Skin epidermis (tissue), 12 donors: Measurements from ENCODE around the gene RALGAPA2.

Source experiments
- H3K27ac ChIP-seq, 21 experiments: fragments of 200-600 bp; sonication (generic) in 11 of 21; one replicate each; pipeline ENCODE4 v1.5.0; 2020; ENCODE audit warnings: mild to moderate bottlenecking in 3 of 21, inconsistent platforms in 2 of 21, moderate library complexity in 2 of 21
- H3K4me3 ChIP-seq, 7 experiments: fragments of 200-600 bp; sonication (generic) in 2 of 7; one replicate each; pipeline ENCODE4 v1.5.0; 2020; ENCODE audit warnings: inconsistent platforms in 2 of 7, mild to moderate bottlenecking in 2 of 7, moderate library complexity in 1 of 7

The RALGAPA2 gene

DNA sequence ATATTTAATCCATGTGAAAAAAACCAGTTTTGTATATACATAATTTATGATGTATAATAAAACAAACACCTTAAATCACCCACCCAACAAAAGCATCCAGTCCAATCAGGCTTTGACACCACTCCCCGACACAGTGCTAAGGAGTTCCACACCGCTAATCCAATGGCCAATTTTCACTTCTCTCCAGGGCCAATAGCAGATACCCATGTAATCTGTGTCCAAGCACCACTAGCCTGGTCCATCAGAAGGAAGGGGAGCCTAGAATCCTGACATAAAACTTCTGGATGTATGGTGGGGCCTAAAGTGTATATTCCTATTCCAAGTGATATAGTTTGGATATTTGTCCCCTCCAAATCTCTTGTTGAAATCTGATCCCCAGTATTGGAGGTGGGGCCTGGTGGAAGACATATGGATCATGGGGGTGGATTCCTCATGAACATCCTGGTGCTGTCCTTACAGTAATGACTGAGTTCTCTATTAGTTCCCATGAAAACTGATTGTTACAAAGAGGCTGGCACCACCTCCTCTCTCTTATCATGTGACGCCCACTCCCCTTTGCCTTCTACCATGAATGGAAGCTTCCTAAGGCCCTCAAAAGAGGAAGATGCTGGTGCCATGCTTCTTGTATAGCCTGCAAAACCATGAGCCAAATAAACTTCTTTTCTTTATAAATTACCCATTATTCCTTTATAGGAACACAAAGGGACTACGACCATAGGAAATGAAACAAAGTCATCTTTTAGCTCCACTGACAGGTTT lies 20.8 kb downstream of the RALGAPA2 start:
- no peak overlapping the region for H3K27ac ChIP-seq
- no peak overlapping the region for H3K4me3 ChIP-seq

DNA sequence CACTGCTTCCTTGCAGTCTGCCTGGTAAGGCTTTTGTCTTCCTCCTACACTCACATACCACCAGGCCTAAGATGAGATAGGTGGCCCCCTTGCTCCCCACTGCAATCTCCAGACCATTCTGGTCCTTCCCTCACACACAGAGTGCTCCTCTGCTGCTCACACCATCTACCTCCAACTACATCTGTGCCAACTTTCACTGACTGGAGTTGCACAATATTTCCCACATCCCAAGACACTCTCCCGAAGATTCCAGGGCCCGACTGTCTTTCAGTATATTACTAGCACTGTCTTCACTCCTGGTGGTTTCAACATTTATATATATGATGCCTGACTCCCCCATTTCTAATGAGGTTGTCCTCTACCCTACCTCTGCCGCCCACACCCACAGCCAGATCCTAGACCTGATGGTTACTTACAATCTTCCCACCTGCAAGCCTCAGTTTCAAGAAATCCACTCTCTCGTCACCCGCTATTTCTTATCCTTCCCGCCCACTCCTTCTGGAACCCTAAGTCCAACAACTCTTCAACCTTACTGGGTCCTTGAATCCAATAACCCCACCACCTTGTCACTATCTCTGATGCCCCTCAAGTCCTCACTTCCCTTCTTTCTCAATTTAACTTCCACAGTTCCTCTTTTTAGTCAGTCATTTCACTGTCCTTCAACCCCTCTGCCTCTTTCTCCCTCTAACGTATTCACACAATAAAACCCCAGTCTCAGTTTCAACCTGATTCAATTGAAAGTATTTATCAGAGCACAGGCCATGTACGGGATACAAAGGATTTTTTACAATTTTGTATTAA lies 21.6 kb downstream of the RALGAPA2 start:
- no peak overlapping the region for H3K27ac ChIP-seq
- H3K4me3 ChIP-seq, result no peak overlapping the region

DNA sequence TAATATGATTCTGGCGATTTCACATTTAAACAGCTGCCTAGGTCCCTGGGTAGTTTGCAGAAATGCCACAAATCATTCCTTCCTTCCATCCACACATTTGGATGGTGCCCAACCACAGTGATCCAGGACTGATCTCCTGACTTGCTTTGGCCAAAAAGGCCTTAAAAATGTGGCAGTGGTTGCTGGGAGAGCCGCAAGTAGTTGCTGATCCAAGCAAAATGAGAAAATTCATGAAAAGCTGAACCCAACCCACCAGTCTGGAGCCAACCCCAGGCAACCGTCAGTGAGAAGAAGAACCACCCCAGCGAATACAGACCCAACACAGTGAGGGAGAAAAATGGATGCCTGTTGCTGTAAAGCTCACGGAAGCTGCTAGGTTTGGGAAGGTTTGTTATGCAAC lies 25.1 kb downstream of the RALGAPA2 start:
- Histone ChIP-seq H3K27ac (no peak overlapping the region), H3K4me3 (no peak overlapping the region)

DNA sequence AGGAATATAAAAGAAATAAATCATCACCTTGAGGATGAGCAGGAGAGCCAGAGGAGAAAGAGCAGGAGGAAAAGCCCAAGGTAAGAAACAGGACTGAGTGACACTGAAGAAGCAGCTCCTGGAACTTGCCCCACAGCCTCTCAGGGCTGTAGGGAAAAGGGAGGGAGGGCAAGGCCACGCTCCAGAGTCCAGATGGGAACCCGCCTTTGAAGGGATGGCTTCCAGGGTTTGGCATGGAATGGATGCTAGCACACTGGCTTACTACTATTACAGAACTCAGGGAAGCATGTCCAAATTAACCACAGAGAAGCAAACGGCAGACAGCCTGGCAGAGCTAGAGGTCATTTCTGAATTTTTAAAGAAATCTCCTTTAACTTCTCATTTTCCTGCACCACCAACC lies 26.8 kb downstream of the RALGAPA2 start:
- H3K4me3 ChIP-seq, result no peak overlapping the region
- no peak overlapping the region for H3K27ac ChIP-seq

DNA sequence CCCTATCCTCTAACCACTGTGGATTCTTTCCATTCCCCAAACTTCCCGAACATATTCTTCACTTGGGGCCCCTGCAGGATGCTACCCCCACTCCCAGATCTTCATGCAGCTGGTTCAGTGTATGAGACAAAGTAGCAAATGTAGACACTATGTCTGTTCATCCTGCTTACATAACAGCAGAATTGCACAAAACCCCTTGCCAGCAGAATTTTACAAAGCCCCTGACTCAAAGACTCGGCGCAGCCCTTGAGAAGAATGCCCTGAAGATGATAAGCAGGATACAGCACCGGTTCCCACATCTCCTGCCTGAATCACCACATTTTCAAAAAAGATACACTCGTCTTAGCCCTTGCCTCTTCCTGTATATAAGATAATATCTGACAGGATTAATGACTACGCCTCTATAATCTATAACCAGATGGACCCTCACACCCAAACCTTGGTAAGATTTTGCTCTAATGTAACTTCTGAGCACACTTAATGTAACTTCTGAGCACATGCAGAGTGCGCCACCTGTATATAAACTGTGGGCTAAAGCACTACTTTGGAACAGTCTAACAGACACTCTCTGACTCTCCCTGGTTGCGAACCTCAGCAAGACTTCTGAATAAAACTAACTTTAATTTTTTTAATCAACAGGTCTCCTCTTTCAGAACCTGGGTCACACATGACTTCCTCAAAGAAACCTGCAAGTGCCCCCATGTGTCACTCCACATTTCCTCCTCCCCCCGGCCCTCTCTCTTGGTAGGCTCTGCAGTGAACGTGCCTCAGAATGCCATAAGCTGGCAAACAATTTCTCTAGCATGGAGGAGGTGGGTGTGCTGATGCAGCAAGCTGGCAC lies 28.7 kb downstream of the RALGAPA2 start:
- no peak overlapping the region for H3K4me3 ChIP-seq
- H3K27ac ChIP-seq, result no peak overlapping the region

DNA sequence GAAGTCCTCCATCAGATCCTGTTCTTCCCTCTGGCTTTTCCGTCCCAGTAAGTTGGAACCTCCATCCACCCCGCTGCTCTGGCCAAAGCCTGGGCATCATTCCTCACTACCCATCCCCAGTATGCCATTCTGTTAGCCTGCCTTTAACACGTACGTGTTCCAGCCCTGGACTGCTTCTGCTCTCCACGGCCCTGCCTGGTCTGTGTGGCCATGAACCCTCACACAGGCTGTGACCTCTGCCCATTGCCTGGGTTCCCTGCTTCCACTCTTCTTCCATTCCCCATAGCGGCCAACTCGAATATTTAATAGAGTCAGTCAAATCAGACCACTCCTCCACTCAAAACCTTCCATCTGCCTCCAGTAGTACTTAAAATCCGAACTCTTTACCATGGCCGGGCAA lies 29.4 kb downstream of the RALGAPA2 start:
- no peak overlapping the region for H3K27ac ChIP-seq
- no peak overlapping the region for H3K4me3 ChIP-seq

DNA sequence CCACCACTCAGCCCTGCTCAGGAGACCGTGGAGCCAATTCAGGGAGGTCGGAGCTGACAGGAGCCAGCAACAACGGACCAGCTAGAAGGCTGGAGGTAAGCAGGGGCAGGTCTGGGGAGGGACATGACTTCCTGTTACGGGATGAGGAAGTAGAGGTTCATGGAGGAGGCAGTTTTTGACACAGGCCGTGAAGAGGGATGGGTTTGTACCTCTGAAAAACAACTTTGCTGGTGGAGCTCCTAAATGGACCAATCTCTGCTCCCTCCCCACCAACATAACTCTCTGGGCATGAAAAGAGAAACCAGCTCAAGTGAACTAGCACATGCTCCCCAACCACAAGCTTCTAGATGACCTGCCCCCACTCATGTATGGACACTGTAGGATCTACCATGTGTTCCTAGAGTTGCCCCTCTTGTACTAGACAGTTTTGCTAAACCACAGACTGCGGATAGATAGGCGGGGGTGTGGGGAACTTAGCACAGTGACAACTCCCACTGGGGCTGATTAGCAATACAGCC lies 31.4 kb downstream of the RALGAPA2 start:
- Histone ChIP-seq H3K4me3 (no peak overlapping the region), H3K27ac (no peak overlapping the region)

DNA sequence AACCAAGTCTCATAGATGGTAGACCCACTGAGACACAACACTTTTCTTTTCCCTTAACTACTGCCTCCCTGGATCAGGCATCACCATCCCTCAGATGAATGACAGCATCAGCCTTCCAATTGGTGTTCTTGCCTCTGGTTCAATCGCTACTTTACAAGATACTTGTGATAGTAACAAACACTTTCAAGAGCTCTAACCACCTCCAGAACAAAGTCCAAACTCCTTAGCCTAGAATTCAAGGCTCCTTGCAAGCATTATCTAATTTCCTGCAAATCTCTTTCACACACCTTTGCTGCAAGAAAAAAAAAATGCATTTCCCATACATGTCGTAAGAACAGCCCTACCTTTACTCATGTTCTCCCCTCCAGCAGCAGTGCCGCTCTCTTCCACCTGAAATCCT lies 33.1 kb downstream of the RALGAPA2 start:
- Histone ChIP-seq H3K4me3 (no peak overlapping the region), H3K27ac (no peak overlapping the region)

DNA sequence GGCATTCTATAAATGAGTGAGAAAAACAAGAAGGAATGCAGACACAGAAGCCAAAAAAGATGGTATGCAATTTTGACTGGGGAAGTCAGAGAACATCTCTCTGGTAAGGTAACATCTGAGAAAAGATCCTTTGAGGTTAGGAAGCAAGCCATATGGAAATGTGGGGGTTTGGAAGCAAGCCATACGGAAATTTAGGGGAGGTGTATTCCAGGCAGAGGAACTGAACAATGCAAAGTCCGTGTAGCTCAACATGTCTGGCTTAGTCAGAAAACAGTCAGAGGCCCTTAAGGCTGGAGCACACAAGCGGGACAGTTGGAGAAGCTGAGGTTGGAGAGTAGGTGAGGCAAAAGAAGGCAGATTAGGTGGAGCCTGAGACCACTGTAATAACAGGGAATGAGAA lies 35.3 kb downstream of the RALGAPA2 start:
- no peak overlapping the region for H3K4me3 ChIP-seq
- H3K27ac ChIP-seq, result no peak overlapping the region

DNA sequence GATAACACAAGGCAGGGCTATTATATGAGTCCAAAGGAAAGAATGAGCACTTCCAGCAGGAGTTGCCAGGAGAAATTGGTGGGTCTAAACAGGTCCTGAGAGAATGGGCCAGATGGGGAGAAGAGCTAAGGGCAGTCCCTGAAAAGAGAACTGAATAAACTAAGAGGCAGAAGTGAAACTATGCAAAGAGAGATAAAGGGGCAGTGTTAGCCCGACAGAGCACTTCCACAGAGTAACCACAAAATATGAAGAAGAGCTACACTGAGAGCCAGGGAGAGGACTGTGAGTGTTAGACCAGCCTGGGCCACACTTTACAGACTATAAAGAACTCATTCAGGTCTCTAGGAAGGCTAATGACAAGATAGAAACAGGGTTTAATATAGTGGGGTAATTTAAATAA lies 43.8 kb downstream of the RALGAPA2 start:
- Histone ChIP-seq H3K4me3 (no peak overlapping the region), H3K27ac (no peak overlapping the region)

DNA sequence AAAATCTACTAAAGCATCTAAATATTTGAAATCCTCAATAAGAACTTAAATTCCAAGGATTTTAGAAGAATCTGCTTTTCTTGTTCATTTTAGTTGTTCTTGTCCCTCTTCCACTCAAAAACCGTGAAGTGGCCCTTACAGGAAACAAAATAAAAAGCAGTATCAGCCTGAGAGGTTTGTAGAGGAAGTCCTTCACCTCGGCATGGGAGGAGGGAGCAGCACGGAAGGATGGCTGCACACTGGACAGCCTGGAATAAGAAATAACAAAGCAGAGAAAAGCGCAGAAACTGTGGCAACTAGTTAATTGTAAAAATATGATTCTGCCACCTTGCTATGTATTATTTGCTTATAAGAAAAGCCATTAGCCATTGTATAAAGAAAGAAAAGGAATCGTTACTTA lies 46.1 kb downstream of the RALGAPA2 start:
- Histone ChIP-seq H3K27ac (no peak overlapping the region), H3K4me3 (no peak overlapping the region)

DNA sequence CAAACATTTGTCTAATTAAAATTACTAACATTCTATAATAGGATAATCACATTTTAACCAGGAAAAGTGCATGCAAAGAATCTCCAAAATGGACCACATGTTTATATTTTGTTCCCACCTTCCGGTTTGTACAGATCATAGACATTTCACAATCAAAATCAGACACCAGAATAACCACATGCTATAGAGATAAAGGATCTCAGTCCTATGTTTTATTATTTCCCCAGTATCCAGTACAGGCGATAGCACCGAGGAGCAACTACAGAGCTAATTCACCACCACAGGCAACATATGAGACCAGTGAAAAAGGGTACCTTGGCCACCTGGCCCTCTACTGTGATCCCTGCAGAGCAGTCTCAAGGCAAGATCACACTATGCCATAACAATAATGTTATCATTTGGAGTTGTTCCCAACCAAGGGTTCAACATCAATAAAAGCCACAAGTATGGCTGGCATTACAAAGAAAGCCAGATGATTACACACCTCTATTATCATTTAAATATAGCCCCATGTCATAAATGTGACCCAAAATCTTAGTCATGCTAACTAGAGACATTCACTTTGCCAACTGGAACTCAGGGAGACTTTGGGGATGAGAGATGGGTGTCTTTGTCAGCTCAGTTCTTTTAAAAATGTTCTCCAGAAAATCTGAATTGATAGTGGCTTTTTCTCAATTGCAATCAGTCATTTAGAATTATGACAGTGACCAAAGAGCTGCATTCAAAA lies 46.7 kb downstream of the RALGAPA2 start:
- no peak overlapping the region for H3K27ac ChIP-seq
- no peak overlapping the region for H3K4me3 ChIP-seq

DNA sequence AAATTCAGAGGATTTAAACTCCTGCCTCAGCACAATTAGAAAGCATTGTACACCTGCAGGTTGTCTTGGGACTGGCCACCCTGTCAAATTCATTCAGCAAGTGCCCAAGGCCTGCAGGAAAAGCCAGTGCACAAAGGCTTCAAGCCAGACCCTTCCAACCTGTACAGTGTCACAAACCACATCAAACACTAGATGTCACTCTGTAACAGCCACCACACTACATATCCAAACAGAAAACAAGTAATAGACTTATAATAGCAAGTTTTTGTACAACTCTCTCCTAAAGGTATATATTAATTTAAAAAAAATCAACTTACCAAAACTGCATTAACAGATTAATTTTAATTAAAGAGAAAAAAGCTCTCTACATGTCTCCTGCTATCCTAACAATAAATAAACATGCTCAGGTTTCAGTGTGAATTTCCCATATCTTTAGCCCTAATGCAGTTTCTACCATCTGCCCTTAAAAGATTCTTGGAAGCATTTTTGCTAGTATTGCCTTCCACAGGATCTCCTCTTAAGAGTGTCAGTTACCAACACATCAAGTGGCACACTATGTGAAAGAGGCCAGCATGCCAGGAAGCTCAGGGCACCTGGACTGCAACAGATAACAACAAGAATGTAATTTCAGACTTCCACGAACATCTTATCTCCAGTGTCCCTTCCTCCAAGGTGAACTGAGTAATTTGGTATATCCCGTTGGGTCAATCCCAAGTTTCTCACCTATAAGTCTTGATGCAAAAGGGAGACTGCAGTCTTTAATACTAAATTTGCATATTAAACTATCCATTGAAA lies 47.5 kb downstream of the RALGAPA2 start:
- no peak overlapping the region for H3K27ac ChIP-seq
- H3K4me3 ChIP-seq, result no peak overlapping the region

DNA sequence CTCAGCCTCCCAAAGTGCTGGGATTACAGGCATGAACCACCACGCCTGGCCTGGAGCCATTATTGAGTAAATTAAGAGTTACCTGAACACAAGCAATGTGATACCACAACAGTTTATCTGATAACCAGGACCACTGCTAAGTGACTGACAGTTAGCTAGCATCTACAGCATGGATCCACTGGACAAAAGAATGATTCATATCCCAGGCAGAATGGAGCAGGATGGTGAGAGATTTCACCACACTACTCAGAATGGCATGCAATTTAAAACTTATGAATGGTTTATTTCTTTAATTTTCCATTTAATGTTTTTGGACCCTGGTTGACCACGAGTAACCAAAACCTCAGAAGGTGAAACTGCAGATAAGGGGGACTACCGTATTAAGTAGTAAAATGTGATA lies 48.6 kb downstream of the RALGAPA2 start:
- Histone ChIP-seq H3K27ac (no peak overlapping the region), H3K4me3 (no peak overlapping the region)

DNA sequence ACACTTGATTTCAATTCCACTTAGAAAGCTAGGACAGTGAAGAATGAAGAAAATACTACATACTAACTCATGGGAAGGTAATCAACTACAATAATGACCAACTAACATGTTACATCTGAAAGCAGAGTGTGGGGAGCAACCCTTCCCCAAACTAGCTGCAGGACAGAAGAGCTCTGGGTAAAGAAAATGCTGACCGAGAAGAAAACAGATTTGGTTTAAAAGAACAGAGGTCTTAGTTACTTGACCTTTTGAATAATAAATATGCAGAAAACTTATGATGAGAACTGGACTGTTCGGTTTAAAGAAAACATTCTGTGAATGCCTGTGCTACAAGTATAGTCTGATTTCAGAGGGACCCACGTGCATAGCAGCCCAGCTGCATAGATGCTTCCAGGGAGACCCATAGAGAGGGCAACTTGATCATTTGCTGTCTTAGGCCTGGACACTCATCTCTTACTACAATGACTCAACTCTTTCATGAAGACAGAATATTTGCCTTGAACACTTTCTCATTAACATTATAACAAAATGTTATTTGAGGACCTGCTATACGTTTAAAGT lies 53.5 kb downstream of the RALGAPA2 start:
- no peak overlapping the region for H3K27ac ChIP-seq

DNA sequence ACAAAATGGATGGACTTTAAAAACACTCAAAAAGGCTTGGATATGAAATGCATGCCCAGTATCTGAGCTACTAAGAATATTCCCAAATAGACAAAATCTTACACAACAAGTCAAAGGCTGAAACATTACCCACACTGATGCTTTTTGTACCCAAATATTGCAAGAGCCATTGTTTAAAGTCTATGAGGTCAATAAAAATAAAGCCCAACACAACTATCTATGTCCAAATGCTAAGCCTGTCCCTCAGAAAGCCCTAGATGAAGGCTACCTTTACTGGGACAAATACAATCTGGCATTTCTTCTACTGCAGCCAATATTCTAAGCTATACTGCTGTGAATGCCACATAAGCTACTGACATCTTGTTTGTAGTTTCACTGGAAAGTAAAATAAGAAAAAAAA lies 54.3 kb downstream of the RALGAPA2 start:
- no peak overlapping the region for H3K27ac ChIP-seq

More for the DNA sequence above, 53.5 kb downstream of the RALGAPA2 start:
- no peak overlapping the region for H3K4me3 ChIP-seq

DNA sequence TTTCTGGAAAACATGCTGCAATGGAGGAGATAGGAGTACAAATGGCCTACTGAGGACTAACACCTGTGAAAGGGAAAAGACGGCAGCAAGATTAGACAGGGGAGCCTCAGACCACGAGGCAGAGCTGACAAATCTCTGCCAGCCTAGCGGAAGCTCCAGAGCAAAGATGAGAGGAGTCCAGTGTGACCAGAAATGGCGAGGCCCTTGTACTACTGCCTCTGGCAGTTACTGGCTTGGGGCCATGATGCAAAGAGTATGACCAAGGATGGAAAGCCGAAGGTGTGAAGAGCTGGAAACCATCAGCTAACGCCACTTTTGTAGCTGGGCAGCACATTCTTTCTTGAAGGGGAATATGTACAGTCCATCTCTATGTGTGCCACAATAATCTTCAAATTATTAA lies 55.4 kb downstream of the RALGAPA2 start:
- no peak overlapping the region for H3K4me3 ChIP-seq
- H3K27ac ChIP-seq, result no peak overlapping the region

More for the DNA sequence above, 54.3 kb downstream of the RALGAPA2 start:
- H3K4me3 ChIP-seq, result no peak overlapping the region

DNA sequence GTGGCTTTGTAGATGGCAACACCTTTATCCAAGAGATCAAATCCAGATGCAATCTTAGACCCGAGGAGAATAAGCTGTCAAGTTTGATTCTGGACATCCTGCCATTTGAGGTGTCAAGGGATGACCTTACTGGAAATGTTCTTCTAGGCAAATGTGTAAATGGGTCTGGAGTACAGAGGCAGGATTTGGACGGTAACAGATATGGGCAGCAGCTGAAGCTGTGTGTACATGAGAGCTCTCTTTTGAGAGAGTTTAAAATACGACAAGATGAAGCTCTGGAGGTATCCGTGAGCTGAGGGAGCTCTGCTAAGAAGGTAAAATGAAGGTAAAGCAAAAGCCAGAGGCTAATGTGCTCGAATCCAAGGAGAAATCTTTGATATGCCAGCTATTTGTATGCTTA lies 56.6 kb downstream of the RALGAPA2 start:
- no peak overlapping the region for H3K4me3 ChIP-seq
- H3K27ac ChIP-seq, result no peak overlapping the region

DNA sequence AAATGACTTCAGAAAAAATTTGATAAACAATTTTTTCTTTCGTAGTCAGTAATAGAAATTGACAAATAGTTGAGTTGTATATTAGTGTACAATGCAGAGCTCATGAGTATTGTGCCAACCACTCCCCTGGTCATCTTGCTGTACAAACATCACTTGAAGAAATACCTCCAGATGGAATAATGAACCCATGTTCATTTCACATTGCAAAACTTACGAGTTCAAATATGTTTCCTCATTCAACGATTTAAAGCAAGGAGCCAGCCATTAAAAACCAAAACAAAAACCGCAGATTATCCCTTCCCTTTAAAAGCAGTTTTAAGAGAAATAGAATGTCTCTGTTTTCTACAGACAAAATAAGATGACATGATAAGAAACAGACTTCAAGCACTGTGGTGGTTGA lies 62.5 kb downstream of the RALGAPA2 start:
- Histone ChIP-seq H3K4me3 (no peak overlapping the region), H3K27ac (no peak overlapping the region)
